HG03432 (cell line): ENCODE measurements around the gene SEMA3F.

Source experiments
- ATAC-seq: cut with Tn5 transposase; IDR thresholded peaks from one replicate; pipeline ENCODE4 v1.9.1; 2021; ENCODE audit warnings: mild to moderate bottlenecking, moderate library complexity; ENCODE audit not compliant: unreplicated experiment

The SEMA3F gene

GRCh38 chr3:50154840-50155490 lies at the start of gene SEMA3F:
Gene SEMA3F (plus strand): TSS chr3:50155324. CDS start chr3:50159623, 4,299 bp downstream.
- ATAC-seq = peak; percentile 74

GRCh38 chr3:50111757-50112156 lies 43.4 kb upstream of the SEMA3F start:
- ATAC-seq = no peak

- ATAC-seq = no peak
Observed at GRCh38 chr3:50112462-50112861, 42.7 kb upstream of the SEMA3F start.

- ATAC-seq = no peak
Observed at GRCh38 chr3:50117120-50117519, 38.0 kb upstream of the SEMA3F start.

GRCh38 chr3:50118237-50118636 lies 36.9 kb upstream of the SEMA3F start:
- no peak for ATAC-seq

- no peak for ATAC-seq
Observed at GRCh38 chr3:50119786-50120185, 35.3 kb upstream of the SEMA3F start.

- ATAC-seq = no peak
Observed at GRCh38 chr3:50120364-50121071, 34.6 kb upstream of the SEMA3F start.

GRCh38 chr3:50121072-50122032 lies 33.8 kb upstream of the SEMA3F start:
- no peak for ATAC-seq

- no peak for ATAC-seq
Observed at GRCh38 chr3:50122071-50122470, 33.1 kb upstream of the SEMA3F start.

- no peak for ATAC-seq
Observed at GRCh38 chr3:50122661-50123391, 32.3 kb upstream of the SEMA3F start.

GRCh38 chr3:50123394-50124051 lies 31.6 kb upstream of the SEMA3F start:
- no peak for ATAC-seq

- no peak for ATAC-seq
Observed at GRCh38 chr3:50124052-50124799, 30.9 kb upstream of the SEMA3F start.

- no peak for ATAC-seq
Observed at GRCh38 chr3:50124800-50125178, 30.3 kb upstream of the SEMA3F start.

GRCh38 chr3:50125541-50126286 lies 29.4 kb upstream of the SEMA3F start:
- ATAC-seq = no peak

GRCh38 chr3:50126287-50127211 lies 28.6 kb upstream of the SEMA3F start:
- ATAC-seq = no peak

- no peak for ATAC-seq
Observed at GRCh38 chr3:50127251-50127691, 27.9 kb upstream of the SEMA3F start.

GRCh38 chr3:50128001-50128400 lies 27.1 kb upstream of the SEMA3F start:
- no peak for ATAC-seq

- no peak for ATAC-seq
Observed at GRCh38 chr3:50130436-50130835, 24.7 kb upstream of the SEMA3F start.
